ENCODE measurements around the gene TMEM30A.

Gene TMEM30A

GRCh38 chr6:75211920-75212590 lies 72.5 kb downstream of the TMEM30A start:
- no peak for DNase-seq

- peak; percentile 49 to 56 for DNase-seq
Measured at GRCh38 chr6:75210885-75211739, 73.5 kb downstream of the TMEM30A start.

GRCh38 chr6:75209184-75209723 lies 75.3 kb downstream of the TMEM30A start:
- DNase-seq, result no peak

- peak; percentile 74 to 80 for DNase-seq
Measured at GRCh38 chr6:75208298-75209183, 76.1 kb downstream of the TMEM30A start.

GRCh38 chr6:75206576-75207342 lies 77.8 kb downstream of the TMEM30A start:
- DNase-seq, result no peak

- DNase-seq, result peak in 1 of 2 experiments; percentile 33
Measured at GRCh38 chr6:75205776-75206575, 78.6 kb downstream of the TMEM30A start, which contains the start of gene COL12A1. Gene COL12A1, minus strand, starts transcription at chr6:75206053. Its CDS starts 3,261 bp downstream, at chr6:75202792.

- no peak for DNase-seq
Measured at GRCh38 chr6:75204959-75205775, 79.4 kb downstream of the TMEM30A start.

GRCh38 chr6:75204217-75204958 lies 80.2 kb downstream of the TMEM30A start:
- DNase-seq, result peak; percentile 63 to 64

GRCh38 chr6:75203721-75204120 lies 80.9 kb downstream of the TMEM30A start:
- DNase-seq, result no peak

Measured in NCI-H2081 (cell line).